ENCODE measurements around the gene MEGF6.
A peak's percentile ranks its signal among the peaks of the same experiment; 100 is the strongest.

The MEGF6 gene

GRCh38 chr1:3529099-3529729 is 82.1 kb downstream of the MEGF6 start:
- no peaks in the 10 kb centered on the region for H3K36me3 Mint-ChIP-seq
- ATAC-seq (ENCODE audit: low read depth): no peak
- no peaks in the 10 kb centered on the region for H3K9me3 Mint-ChIP-seq
- peaks cover 15% of the 10 kb centered on the region for H3K4me1 Mint-ChIP-seq
- H3K27ac Mint-ChIP-seq: no peak overlapping the region
- no peaks in the 10 kb centered on the region for H3K27me3 Mint-ChIP-seq
- peak overlapping the region; percentile 24 for H3K4me3 Mint-ChIP-seq
- DNase-seq (ENCODE audit: low spot score in 2 of 2): no peak

GRCh38 chr1:3527774-3528173 is 83.5 kb downstream of the MEGF6 start:
- Mint-ChIP-seq H3K4me3 (no peak overlapping the region), H3K36me3 (no peaks in the 10 kb centered on the region), H3K4me1 (peaks cover 15% of the 10 kb centered on the region), H3K27ac (no peak overlapping the region), H3K9me3 (no peaks in the 10 kb centered on the region), H3K27me3 (no peaks in the 10 kb centered on the region)
- ATAC-seq (ENCODE audit: low read depth) (no peak), DNase-seq (ENCODE audit: low spot score in 2 of 2) (no peak)

GRCh38 chr1:3525551-3526482 is 85.5 kb downstream of the MEGF6 start:
- Mint-ChIP-seq H3K36me3 (no peaks in the 10 kb centered on the region), H3K27me3 (no peaks in the 10 kb centered on the region), H3K9me3 (no peaks in the 10 kb centered on the region), H3K4me1 (peaks cover 10% of the 10 kb centered on the region), H3K4me3 (no peak overlapping the region), H3K27ac (no peak overlapping the region)
- DNase-seq (ENCODE audit: low spot score in 2 of 2) (no peak), ATAC-seq (ENCODE audit: low read depth) (no peak)

- H3K4me1 Mint-ChIP-seq: peaks cover 8% of the 10 kb centered on the region
- H3K27me3 Mint-ChIP-seq: no peaks in the 10 kb centered on the region
- no peak overlapping the region for H3K4me3 Mint-ChIP-seq
- DNase-seq (ENCODE audit: low spot score in 2 of 2) (no peak), ATAC-seq (ENCODE audit: low read depth) (no peak)
- H3K9me3 Mint-ChIP-seq: no peaks in the 10 kb centered on the region
- H3K36me3 Mint-ChIP-seq: no peaks in the 10 kb centered on the region
- no peak overlapping the region for H3K27ac Mint-ChIP-seq
Measured at GRCh38 chr1:3524556-3525203, 86.6 kb downstream of the MEGF6 start.

- H3K36me3 Mint-ChIP-seq: no peaks in the 10 kb centered on the region
- no peaks in the 10 kb centered on the region for H3K27me3 Mint-ChIP-seq
- no peak overlapping the region for H3K27ac Mint-ChIP-seq
- peaks cover 8% of the 10 kb centered on the region for H3K4me1 Mint-ChIP-seq
- no peak overlapping the region for H3K4me3 Mint-ChIP-seq
- DNase-seq (ENCODE audit: low spot score in 2 of 2): no peak
- no peak for ATAC-seq (ENCODE audit: low read depth)
- no peaks in the 10 kb centered on the region for H3K9me3 Mint-ChIP-seq
Measured at GRCh38 chr1:3523980-3524379, 87.3 kb downstream of the MEGF6 start.

- DNase-seq (ENCODE audit: low spot score in 2 of 2): no peak
- Mint-ChIP-seq H3K36me3 (peaks cover 3% of the 10 kb centered on the region), H3K27ac (no peak overlapping the region), H3K4me3 (no peak overlapping the region), H3K27me3 (no peaks in the 10 kb centered on the region), H3K4me1 (peaks cover 4% of the 10 kb centered on the region), H3K9me3 (no peaks in the 10 kb centered on the region)
- ATAC-seq (ENCODE audit: low read depth): no peak
Measured at GRCh38 chr1:3522564-3523265, 88.6 kb downstream of the MEGF6 start.

GRCh38 chr1:3522112-3522511 is 89.2 kb downstream of the MEGF6 start:
- Mint-ChIP-seq H3K4me1 (peaks cover 4% of the 10 kb centered on the region), H3K36me3 (peaks cover 3% of the 10 kb centered on the region), H3K9me3 (no peaks in the 10 kb centered on the region), H3K27me3 (no peaks in the 10 kb centered on the region), H3K4me3 (no peak overlapping the region), H3K27ac (no peak overlapping the region)
- ATAC-seq (ENCODE audit: low read depth): no peak
- no peak for DNase-seq (ENCODE audit: low spot score in 2 of 2)

- no peak overlapping the region for H3K27ac Mint-ChIP-seq
- peaks cover 3% of the 10 kb centered on the region for H3K36me3 Mint-ChIP-seq
- DNase-seq (ENCODE audit: low spot score in 2 of 2): no peak
- no peak for ATAC-seq (ENCODE audit: low read depth)
- H3K27me3 Mint-ChIP-seq: no peaks in the 10 kb centered on the region
- H3K4me3 Mint-ChIP-seq: no peak overlapping the region
- H3K9me3 Mint-ChIP-seq: no peaks in the 10 kb centered on the region
- H3K4me1 Mint-ChIP-seq: peaks cover 4% of the 10 kb centered on the region
Measured at GRCh38 chr1:3521426-3521825, 89.9 kb downstream of the MEGF6 start.

GRCh38 chr1:3520419-3521378 is 90.6 kb downstream of the MEGF6 start:
- no peak overlapping the region for H3K27ac Mint-ChIP-seq
- H3K27me3 Mint-ChIP-seq: no peaks in the 10 kb centered on the region
- peaks cover 3% of the 10 kb centered on the region for H3K36me3 Mint-ChIP-seq
- DNase-seq (ENCODE audit: low spot score in 2 of 2): no peak
- H3K9me3 Mint-ChIP-seq: no peaks in the 10 kb centered on the region
- H3K4me3 Mint-ChIP-seq: no peak overlapping the region
- peaks cover 4% of the 10 kb centered on the region for H3K4me1 Mint-ChIP-seq
- no peak for ATAC-seq (ENCODE audit: low read depth)

- ATAC-seq (ENCODE audit: low read depth) (no peak), DNase-seq (ENCODE audit: low spot score in 2 of 2) (no peak)
- Mint-ChIP-seq H3K9me3 (no peaks in the 10 kb centered on the region), H3K27me3 (no peaks in the 10 kb centered on the region), H3K4me1 (peaks cover under 1% of the 10 kb centered on the region), H3K36me3 (peaks cover 3% of the 10 kb centered on the region), H3K4me3 (no peak overlapping the region), H3K27ac (no peak overlapping the region)
Measured at GRCh38 chr1:3519301-3519885, 91.9 kb downstream of the MEGF6 start.

- peaks cover 3% of the 10 kb centered on the region for H3K36me3 Mint-ChIP-seq
- H3K4me3 Mint-ChIP-seq: no peak overlapping the region
- no peak for DNase-seq (ENCODE audit: low spot score in 2 of 2)
- H3K4me1 Mint-ChIP-seq: no peaks in the 10 kb centered on the region
- H3K27ac Mint-ChIP-seq: no peak overlapping the region
- H3K9me3 Mint-ChIP-seq: no peaks in the 10 kb centered on the region
- no peak for ATAC-seq (ENCODE audit: low read depth)
- H3K27me3 Mint-ChIP-seq: no peaks in the 10 kb centered on the region
Measured at GRCh38 chr1:3518756-3519155, 92.6 kb downstream of the MEGF6 start.

- Mint-ChIP-seq H3K9me3 (no peaks in the 10 kb centered on the region), H3K4me3 (no peak overlapping the region), H3K27ac (no peak overlapping the region), H3K4me1 (no peaks in the 10 kb centered on the region), H3K27me3 (no peaks in the 10 kb centered on the region), H3K36me3 (peaks cover 3% of the 10 kb centered on the region)
- DNase-seq (ENCODE audit: low spot score in 2 of 2): peak; percentile 36 to 43
- ATAC-seq (ENCODE audit: low read depth): peak; percentile 17
Measured at GRCh38 chr1:3518256-3518655, 93.1 kb downstream of the MEGF6 start.

Data from memory B cell (primary cell).